ENCODE data around the gene MSH4. TPM values are rescaled to one million over a fixed set of nuclear protein-coding genes. Genes with fewer than 3 reads are reported as not detected.
"Not testable (repeated sequence)": the region's sequence is repeated elsewhere in the genome, so short reads cannot be mapped to it uniquely, and the experiment has no call there.

Gene MSH4
- total RNA-seq, 1 experiment from 2014 or later: not detected

DNA sequence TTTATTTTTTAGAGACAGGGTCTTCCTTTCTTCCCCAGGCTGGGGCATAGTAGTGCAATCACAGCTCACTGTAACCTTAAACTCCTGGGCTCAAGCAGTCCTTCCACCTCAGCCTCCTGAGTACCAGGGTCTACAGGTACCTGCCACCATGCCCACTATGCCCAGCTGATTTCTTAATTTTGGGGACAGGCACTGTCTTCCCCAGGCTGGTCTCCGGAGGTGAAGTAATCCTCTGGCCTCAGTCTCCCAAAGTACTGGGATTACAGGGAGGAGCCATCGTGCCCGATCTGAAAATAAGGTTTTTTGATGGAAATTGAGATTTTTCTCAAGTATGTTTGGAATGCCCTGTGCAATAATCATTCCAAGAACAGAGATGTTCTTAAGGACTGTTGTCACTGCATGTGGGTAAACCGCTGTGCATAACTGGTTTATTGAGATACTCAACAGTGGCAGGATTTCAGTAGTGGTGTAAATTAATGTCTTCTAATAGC lies 934 bp upstream of the MSH4 start:
- DNase-seq (ENCODE audit: low spot score): no peak

DNA sequence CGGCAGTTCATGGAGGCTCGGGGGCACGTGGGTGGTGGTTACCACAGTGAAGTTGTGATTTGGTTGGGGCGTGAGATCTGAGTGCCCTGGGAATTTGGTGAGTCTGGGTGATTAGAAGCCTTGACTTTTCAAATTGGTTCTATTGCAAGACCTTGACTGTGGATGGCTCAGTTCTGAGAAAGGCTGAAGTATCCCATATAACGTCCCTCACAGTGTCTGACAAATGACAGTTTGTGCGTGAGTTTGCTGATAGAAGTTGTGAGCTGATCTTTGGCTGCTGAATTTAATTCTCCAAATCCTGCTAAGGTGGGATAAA lies 549 bp downstream of the MSH4 start:
- no peak for DNase-seq (ENCODE audit: low spot score)

DNA sequence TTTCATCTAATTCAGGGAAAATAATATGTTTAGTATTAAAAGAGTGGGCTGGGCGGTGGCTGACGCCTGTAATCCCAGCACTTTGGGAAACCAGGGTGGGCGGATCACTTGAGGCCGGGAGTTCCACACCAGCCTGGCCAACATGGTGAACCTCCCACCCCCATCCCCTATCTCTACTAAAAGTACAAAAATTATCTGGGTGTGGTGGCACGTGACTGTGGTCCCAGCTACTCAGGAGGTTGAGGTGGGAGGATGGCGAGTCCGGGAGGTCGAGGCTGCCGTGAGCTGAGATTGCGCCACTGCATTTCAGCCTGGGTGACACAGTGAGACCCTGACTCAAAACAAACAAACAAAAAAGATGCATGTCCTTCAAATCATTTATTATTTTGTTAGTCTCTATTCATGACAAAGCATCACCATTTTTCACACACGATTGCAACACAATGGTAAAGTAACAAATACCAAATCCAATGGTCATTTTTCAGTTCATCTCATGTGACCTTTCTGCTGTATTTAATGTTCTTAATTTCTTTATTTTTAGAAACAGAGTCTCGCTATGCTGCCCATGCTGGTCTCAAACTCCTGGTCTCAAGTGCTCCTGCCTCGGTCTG lies 1.0 kb downstream of the MSH4 start:
- no peak for DNase-seq (ENCODE audit: low spot score)

DNA sequence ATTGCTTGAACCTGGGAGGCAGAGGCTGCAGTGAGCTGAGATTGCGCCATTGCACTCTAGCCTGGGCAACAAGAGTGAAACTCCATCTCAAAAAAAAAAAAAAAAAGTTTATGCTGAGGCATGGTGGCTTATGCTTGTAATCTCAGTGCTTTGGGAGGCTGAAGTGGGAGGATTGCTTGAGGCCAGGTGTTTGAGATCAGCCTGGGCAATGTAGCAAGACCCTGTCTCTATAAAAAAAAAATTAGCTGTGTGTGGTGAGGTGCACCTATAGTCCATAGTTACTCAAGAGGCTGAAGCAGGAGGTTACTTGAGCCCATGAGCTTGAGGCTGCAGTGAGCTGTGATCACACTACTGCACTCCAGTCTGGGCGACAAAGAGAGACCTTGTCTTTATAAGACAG lies 4.8 kb downstream of the MSH4 start:
- not testable (repeated sequence) for DNase-seq (ENCODE audit: low spot score)

DNA sequence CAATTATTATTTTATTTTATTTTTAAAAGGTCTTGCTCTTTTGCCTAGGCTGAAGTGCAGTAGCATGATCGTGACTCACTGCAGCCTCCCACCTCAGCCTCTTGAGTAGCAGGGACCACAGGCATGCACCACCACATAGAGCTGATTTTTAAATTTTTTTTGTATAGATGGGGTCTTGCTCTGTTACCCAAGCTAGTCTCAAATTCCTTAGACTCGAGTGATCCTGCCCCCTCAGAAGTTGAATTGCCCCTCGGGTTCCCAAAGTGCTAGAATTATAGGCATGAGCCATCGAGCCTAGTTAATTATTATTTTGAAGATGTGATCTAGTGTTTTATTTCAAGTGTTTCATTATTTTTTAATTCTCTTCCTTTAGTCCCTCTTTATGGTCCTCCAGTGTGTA lies 12.2 kb downstream of the MSH4 start:
- no peak for DNase-seq (ENCODE audit: low spot score)

DNA sequence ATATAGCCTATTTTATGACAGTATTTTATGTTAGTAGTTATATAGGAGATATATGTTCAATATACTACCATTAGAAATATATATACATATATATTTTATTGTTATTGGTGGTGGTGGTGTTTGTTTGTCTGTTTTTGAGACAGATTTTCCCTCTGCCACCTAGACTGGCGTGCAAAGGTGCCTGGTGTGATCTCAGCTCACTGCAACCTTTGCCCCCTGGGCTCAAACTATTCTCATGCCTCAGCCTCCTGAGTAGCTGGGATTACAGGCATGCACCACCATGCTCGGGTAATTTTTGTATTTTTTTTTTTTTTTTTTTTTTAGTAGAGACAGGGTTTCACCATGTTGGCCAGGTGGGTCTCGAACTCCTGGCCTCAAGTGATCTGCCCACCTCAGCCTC lies 13.4 kb downstream of the MSH4 start:
- not testable (repeated sequence) for DNase-seq (ENCODE audit: low spot score)

DNA sequence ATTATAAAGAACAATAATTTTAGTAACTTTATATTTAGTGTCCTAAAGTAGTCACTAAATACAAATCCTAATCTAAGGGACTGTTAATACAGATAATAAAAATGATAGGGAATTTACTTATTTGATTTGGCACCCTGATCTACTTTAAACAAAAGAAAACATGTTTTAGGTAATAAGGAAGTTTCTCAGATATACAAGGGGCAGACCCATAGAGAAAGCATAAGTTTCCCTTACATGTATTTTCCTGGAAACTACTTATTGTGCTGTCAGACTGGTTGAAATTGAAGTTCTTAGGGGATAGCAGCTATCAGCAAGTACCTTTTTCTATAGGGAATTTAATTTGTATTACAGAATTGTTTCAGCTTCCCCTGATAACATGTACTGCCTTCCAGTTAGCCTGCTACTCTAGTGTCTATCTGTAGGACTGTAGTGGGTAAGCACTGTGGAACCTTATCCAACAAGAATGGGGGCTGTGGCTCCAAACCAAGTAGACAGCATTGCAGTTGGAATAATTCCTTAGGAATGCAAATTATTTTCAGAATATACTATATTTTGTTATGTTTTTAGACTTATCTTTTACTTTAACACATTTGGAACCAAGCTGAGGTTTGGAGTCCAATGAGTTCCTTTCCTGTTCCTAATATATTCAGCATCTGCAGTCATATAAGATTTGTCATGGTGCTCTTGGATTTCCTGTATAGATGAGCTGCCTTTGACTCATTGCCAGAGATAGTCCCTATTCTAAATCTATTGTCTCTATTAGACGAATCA lies 14.7 kb downstream of the MSH4 start:
- DNase-seq (ENCODE audit: low spot score): no peak

DNA sequence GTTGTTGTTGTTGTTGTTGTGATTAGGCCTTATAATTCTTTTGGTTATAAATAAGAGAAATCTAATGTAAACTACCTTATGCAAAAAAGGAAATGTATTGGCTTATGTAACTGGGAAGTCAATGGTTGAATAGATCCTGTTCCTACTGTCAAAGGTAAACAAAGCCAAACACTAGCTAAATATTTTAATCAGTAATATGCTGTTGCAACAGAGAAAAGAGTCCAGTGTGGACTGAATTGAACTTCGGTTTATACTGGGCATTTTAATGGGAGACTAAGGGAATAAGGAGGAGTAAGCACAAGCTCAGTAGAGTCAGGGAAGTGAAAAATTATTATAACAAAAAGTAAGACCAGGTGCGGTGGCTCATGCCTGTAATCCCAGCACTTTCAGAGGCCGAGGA lies 15.4 kb downstream of the MSH4 start:
- no peak for DNase-seq (ENCODE audit: low spot score)

DNA sequence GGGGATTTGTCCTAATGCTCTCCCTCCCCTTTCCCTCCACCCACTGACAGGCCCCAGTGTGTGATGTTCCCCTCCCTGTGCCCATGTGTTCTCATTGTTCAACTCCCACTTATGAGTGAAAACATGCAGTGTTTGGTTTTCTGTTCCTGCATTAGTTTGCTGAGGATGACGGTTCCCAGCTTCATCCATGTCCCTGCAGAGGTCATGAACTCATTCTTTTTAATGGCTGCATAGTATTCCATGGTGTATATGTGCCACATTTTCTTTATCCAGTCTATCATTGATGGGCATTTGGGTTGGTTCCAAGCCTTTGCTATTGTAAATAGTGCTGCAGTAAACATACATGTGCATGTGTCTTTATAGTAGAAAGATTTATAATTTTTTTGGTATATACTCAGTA lies 26.9 kb downstream of the MSH4 start:
- not testable (repeated sequence) for DNase-seq (ENCODE audit: low spot score)

DNA sequence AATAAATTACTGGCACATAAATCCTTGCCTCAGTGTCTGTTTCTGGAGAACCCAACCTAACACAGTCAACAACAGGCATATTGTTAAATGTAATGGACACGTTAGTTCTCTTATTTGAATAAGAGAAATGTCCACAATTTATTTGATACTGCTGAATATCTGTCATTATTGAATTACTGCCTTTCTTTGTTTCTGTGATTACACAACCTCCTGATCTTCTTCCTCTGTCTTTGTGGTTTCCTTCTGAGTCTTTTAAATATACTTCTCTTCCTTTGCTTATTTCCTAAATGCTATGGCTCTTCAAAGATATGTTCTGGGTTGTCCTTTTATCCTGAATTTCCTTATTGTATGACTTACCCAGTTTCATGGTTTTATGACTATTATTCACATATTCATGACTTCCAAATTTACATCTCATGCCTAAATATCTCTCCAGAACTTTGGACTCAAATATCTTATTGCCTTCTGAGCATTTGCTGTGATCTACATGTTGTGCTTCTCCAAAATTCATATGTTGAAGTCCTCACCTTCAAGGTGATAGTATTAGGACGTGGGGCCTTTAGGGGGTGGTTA lies 39.9 kb downstream of the MSH4 start:
- no peak for DNase-seq (ENCODE audit: low spot score)

DNA sequence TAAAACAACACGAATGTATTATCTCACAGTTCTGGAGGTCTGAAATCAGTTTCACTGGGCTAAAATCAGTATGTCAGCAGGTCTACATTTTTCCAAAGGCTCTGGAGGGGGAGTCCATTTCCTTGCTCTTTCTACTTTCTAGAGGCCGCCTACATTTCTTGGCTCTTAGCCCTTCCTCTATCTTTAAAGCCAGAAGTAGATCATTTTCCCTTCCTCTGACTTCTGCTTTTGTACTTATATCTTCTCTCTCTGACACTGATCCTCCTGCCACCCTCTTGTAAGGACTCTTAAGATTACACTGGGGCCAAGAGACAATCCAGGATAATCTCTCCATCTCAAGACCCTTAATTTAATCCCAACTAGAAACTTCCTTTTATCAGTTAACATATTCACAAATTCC lies 41.4 kb downstream of the MSH4 start:
- DNase-seq (ENCODE audit: low spot score): no peak

DNA sequence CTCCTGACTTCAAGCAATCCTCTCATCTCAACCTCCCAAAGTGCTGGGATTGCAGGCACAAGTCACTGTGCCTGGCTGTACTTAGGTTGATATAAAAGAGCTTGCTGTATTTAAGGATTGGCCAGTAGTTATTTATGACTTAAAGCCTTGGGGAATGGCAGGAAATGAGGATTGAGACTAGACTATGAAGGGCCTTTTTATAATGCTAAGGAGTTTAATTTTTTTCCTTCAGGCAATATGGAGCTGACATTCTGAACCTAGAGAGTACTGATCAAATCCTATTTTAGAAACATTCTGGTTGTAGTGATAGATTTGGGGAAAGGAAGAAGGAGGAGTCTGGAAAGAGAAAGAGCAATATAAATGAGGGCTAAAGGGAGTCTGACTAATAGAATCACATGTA lies 44.7 kb downstream of the MSH4 start:
- DNase-seq (ENCODE audit: low spot score): no peak

DNA sequence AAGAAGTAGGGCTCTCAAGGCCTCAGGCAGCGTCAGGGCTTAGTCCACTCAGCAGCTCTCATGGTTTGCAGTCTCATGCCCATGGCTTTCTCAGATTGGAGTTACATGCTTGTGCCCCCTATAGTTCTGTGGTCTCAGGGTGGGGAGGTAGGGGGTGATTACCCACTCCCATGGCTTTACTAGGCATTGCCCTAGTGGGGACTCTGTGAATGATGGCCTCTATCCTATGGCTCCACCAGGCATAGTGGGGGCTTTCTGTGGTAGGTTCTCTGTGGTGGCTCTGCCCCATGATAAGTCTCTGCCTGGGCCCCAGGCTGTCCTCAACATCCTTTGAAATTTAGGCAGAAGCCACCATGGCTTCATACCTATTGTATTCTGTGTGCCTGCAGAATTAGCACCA lies 48.9 kb downstream of the MSH4 start:
- DNase-seq (ENCODE audit: low spot score): no peak

DNA sequence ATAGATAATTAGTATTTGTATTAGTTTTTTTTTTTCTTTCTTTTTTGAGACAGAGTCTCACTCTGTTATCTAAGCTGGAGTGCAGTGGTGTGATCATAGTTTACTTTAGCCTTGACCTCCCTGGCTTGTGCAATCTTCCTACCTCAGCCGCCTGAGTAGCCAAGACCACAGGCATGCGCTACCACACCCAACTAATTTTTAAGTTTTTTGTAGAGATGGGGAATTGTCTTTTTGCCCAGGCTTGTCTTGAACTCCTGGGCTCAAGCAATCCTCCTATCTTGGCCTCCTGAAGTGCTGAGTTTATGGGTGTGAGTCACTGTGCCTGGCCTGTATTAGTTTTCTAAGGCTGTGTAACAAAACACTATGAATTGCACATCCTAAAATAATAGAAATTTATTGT lies 58.3 kb downstream of the MSH4 start:
- DNase-seq (ENCODE audit: low spot score): peak; percentile 46

DNA sequence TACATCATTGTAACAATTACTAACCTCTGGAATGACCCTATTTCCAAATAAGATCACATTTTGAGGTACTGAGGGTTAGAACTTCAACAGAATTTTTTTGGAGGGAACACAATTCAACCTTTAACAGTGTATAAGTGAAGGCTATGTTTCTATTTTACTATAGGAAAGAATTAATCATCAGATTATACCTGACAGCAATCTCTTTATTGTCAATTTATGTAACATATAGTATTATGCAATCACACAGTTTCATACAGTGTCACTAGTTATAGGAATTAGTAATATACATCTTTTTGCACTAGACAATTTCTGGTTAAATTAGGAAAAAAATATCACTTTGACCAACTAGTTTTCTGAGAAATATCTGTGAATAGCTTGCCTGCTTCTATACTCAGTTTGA lies 59.1 kb downstream of the MSH4 start:
- DNase-seq (ENCODE audit: low spot score): no peak

DNA sequence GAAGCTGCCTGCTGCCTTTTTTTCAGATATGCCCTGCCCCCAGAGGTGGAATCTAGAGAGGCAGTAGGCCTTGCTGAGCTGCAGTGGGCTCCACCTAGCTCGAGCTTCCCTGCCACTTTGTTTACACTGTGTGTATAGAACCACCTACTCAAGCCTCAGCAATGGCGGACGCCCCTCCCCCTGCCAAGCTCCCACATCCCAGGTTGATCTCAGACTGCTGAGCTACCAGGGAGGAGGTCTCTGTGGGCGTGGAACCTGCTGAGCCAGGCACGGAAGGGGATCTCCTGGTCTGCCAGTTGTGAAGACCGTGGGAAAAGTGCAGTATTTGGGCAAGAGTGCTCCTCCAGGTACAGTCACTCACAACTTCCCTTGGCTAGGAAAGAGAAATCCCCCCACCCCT lies 65.1 kb downstream of the MSH4 start:
- DNase-seq (ENCODE audit: low spot score): peak; percentile 5

DNA sequence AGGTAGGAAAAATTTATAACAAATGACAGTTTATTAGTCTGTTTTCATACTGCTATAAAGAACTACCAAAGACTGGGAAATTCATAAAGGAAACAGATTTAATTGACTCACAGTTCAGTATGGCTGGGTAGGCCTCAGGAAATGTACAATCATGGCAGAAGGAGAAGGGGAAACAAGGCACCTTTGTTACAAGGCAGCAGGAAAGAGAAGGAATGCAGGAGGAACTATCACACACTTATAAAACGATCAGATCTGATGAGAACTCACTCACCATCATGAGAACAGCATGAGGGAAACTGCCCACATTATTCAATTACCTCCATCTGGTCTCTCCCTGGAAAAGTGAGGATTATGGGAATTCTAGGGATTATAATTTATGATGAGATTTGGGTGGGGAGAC lies 74.3 kb downstream of the MSH4 start:
- no peak for DNase-seq (ENCODE audit: low spot score)

DNA sequence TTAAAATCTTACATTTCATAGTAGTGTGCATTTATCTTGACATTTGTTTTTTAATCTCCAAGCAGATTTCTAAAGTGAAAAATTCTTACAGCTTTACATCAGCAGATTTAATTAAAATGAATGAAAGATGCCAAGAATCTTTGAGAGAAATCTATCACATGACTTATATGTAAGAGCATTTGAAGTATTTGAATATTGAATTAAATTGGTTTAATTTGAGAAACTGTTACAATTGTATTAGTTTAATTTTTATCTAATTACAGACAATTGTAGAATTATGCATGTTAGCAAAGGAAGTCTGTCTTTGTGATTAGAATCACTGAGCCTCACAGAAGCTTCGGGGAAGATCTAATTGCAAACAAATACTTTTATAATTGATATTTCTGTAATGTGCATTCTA lies 83.3 kb downstream of the MSH4 start:
- DNase-seq (ENCODE audit: low spot score): no peak

DNA sequence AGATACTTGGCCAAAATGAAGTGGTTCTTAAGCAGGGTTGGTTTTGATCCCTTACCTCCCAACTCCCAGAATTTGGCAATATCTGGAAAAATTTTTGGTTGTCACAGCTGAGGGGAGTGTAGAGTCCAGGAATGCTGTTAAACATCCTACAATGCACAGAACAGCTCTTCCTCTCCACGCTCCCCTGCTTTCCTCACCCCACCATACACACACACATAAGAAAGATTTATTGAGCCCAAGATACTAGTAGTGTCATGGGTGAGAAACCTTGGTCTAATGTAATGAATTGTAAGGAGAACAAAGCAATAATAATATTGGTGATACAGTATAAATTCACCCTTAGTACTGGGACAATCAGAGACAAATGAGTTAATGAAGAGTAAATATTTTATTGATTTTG lies 87.8 kb downstream of the MSH4 start:
- no peak for DNase-seq (ENCODE audit: low spot score)

DNA sequence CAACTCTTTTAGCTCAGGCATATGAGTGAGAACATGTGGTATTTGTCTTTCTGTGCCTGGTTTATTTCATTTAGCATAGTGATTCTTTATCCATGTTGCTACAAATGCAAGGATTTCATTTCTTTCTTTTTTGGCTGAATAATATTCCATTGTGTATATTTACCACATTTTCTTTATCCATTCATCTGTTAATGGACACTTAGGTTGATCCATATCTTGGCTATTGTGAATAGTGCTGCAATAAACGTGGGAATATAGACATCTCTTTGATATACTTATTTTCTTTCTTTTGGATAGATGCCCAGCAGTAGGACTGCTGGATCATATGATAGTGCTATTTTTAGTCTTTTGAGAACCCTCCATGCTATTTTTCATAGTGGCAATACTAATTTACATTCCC lies 104.7 kb downstream of the MSH4 start:
- DNase-seq (ENCODE audit: low spot score): no peak

DNA sequence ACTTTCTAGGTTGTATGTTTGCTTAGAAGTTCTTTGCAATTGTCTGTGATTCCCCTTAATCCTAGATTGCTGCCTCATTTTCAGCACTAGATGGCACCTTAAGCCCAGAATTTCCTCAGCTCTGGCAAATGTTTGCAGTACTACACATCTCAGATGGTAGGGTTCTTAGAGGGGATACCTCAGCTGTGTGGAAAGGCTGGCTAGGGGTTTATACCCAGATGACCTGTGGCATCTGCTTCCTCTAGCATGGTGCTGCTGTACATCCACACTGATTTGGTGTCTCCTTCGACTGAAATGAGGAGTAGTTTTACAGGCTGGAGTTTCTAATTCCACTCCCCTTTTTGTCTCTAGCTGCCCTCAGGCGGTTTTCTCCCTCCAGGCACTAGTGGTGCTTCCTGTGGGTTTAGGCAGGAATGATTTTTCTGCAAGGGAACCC lies 112.1 kb downstream of the MSH4 start:
- peak; percentile 36 for DNase-seq (ENCODE audit: low spot score)

DNA sequence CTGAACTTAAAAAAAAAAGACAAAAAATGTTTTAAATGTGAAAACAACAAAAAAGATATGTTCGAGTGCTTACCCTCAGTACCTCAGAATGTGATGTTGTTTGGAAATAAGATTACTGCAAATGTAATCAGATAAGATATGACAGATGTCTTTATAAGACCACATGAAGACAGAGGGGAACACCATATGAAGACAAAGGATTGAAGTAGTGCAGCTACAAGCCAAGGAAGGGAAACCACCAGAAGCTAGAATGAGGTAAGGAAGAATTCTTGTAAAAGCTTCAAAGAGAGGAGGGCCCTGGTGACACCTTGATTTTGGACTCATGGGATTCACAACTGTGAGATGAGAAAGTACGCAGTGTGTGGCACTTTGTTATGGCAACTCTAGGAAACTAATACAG lies 120.2 kb downstream of the MSH4 start:
- no peak for DNase-seq (ENCODE audit: low spot score)

DNA sequence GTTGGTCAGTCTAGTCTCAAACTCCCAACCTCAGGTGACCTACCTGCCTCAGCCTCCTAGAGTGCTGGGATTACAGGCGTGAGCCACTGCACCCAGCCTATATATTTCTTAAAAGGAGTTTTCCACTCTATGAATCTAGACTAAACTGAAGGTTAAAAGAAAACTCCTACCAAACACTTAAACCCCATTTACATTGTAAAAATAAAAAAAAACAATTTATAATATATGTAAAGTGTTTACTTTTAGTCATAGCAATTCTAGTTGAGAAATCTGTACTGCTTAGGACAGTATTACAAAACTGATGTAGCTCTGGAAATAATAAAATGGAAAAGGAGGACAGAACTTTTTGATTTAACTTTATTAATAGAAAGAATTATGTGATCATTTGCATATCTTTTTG lies 126.0 kb downstream of the MSH4 start:
- DNase-seq (ENCODE audit: low spot score): no peak

Data from H4 (cell line).